GM21515 (cell line): ENCODE results near the gene SARS1.
"Not testable (repeated sequence)": the region's sequence is repeated elsewhere in the genome, so short reads cannot be mapped to it uniquely, and the experiment has no call there.

Source experiments
- ATAC-seq: cut with Tn5 transposase; IDR thresholded peaks from one replicate; pipeline ENCODE4 v1.9.1; 2021; ENCODE audit not compliant: unreplicated experiment

The SARS1 gene

GRCh38 chr1:109192433-109192832 lies 21.3 kb upstream of the SARS1 start:
- ATAC-seq = no peak

- no peak for ATAC-seq
Measured at GRCh38 chr1:109193653-109194590, 19.8 kb upstream of the SARS1 start.

GRCh38 chr1:109197158-109198042 lies 16.3 kb upstream of the SARS1 start:
- no peak for ATAC-seq

GRCh38 chr1:109198043-109198695 lies 15.5 kb upstream of the SARS1 start:
- no peak for ATAC-seq

GRCh38 chr1:109198745-109199144 lies 15.0 kb upstream of the SARS1 start:
- no peak for ATAC-seq

DNA sequence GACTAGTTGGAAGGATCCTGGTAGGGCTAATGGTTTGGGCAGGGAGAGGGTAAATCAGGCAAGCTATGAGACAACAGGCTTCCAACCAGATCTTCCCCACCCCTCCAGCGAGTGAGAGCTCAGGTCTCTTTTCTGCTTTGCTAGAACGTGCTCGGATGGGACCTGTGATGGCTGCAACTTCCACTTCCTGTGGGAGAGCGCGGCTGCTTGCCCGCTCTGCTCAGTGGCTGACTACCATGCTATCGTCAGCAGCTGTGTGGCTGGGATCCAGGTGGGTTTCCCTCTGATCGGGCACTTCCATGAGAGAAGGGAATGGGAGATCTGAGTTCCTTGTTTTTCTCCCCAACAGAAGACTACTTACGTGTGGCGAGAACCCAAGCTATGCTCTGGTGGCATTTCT lies 14.0 kb upstream of the SARS1 start:
- ATAC-seq = no peak

DNA sequence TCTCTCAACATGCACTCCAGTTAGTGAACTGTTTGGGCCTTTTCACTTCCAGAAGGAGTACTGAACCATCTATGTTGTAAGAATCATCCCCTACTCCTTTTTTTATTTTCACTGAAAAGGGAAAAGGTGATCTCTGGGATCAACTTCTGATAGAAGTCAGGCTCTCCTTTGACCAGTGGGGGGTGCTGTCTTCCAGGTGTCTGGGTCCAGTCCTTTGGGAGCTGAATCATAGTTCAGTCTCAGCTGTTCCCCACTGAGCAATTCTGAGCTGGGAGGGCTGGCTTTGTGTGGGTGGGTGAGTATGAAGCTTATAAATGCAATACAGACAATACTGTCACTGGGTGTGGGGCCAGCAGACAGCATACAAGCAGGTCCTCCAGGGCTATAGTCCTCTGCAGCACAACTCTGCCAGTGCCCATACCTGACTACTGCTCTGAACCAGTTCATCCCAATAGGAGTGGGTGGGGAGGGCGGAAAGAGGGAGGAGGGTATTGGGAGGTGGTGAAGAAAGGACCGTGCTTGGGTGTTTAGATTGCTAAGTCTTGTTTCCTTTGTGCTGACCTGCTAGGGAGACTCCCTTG lies 12.5 kb upstream of the SARS1 start:
- no peak for ATAC-seq

GRCh38 chr1:109204484-109204883 lies 9.2 kb upstream of the SARS1 start:
- ATAC-seq = no peak

GRCh38 chr1:109206339-109206738 lies 7.4 kb upstream of the SARS1 start:
- ATAC-seq = no peak

GRCh38 chr1:109207467-109208103 lies 6.1 kb upstream of the SARS1 start:
- ATAC-seq = no peak

- no peak for ATAC-seq
Measured at GRCh38 chr1:109208394-109208793, 5.3 kb upstream of the SARS1 start.

DNA sequence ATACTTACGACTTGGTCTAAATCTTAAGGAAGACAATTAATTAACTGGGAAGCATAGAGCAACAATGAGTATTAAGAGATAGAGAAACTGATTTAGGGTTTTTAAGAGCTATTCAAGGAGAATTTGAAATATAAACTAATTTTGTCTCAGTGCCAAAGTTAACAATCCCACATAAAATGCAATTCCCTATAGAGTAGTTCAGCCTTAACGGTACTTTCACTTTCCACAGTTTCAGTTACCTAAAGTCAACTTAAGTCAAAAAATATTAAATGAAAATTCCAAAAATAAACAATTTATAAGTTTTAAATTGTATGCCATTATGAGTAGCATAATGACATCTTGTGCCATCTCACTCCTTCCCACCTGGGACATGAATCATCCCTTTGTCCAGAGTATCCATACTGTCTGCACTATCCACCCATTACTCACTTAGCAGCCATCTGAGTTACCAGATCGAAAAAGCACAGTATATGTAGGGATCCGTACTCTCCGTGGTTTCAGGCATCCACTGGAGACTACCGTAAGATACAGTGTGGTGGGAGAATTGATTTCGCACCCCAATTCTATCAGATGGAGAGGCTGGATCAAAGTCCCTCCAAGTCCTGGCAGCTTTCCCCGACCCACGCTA lies 4.8 kb upstream of the SARS1 start:
- ATAC-seq = no peak

DNA sequence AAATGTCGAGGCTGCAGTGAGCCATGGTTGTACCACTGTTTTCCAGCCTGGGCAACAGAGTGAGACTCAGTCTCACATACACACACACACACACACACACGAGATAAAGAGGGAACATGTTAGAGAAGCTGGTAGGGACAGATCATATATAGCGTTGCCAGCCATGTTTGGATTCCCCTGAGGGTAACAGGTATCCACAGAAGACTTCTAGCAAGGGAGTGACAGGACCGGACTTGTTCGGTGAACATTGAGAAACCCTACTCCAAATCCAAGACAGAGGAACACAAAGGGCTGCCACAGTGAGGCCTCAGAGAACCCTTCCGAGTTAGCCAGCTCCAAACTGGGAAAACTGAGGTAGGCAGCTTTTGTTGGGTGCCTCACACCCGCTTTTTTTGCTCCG lies 3.7 kb upstream of the SARS1 start:
- no peak for ATAC-seq

DNA sequence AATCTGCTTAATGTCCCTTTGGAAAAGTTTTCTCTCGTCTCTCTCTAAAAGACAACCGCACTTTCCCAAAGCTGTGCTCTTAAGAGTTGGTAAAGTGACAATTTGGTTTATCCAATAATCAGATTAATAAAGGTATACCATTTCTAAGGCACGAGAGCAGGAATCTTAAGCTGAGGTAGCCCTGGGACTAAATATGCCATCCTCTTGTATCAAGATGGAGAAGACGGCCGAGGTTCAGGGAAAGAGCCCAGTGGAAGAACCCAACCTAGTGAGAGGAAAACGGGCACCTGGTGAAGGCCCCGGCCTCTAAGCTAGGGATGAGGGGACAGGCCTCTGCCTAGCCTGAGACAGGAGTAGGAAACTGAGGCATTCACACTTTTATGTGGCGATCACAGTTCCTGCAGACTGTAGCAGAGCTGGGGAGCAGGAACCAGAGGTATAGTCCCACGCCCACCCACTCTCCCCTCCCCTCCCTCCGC lies 334 bp upstream of the SARS1 start:
- no peak for ATAC-seq

GRCh38 chr1:109214695-109215623 lies 1.2 kb downstream of the SARS1 start:
- ATAC-seq = no peak

DNA sequence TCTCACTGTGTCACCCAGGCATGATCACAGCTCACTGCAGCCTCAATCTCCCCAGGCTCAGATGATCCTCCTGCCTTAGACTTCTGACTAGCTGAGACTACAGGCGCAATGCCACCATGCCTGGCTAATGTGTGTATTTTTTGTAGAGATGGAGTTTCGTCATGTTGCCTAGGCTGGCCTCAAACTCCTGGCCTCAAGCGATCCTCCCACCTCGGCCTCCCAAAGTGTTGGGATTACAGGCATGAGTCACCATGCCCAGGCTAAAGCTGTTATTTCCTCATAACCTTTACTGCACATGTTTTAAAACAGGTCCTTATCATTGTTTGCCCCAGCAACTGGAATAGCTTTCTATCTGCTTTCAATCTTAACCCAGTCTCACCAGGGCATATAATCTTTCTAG lies 2.9 kb downstream of the SARS1 start:
- ATAC-seq = no peak

- ATAC-seq = no peak
Measured at GRCh38 chr1:109218516-109218915, 4.8 kb downstream of the SARS1 start.

GRCh38 chr1:109221201-109221600 lies 7.5 kb downstream of the SARS1 start:
- not testable (repeated sequence) for ATAC-seq

- no peak for ATAC-seq
Measured at GRCh38 chr1:109225308-109225707, 11.6 kb downstream of the SARS1 start.
